ENCODE results near the gene EML3. TPM values are rescaled to one million over a fixed set of nuclear protein-coding genes. Genes with fewer than 3 reads are reported as not detected.

The EML3 gene
- total and polyA plus RNA-seq, 2 donors from 2014 or later, result 35.0 to 83.3 TPM

DNA sequence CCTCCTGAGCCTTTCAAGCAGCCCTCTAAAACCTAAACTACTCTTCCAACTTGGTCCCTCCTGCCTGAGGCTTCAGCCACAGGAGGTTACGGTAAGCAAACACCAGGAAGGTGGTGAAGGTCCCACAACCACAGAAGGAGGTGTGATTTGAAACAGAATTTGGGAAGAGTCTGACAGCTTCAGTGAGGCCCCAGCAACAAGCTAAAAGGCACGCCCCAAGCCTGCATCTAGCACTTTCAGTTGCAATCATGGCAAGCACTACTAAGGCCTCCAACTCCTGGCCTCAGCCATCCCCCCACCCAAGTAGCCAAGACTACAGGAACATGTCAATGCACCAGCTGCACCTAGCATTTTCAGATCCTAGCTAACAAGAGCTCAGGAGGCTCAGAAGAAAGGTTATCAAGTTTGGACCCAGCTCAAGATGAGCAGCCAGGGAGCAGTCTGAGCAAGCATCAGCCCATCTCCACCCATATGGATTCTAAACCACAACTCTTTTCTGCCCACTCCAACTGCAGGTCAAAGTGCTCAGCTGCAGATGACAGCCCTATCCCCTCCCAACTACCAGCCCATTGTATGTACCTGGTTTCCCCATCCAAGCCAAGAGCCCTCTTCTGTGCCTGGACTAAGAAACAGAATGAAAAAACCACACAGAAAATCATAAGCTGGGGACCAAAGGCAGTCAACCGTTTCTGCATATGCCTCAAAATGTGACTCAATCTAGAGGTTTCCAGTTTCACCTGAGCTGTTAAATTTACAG, 55.5 kb downstream of the EML3 start:
- H3K4me1 ChIP-seq (ENCODE audit: control insufficient read depth in 2 of 3, insufficient read depth in 2 of 3, low read depth in 1 of 3, low read length in 3 of 3), result peaks cover 5 to 49% (median 45%) of the 10 kb centered on the region in 3 donors
- FAIRE-seq, result no peak
- H3K9ac ChIP-seq (ENCODE audit: low read length in 3 of 3), result peak overlapping the region in 1 of 3 donors; percentile 44

DNA sequence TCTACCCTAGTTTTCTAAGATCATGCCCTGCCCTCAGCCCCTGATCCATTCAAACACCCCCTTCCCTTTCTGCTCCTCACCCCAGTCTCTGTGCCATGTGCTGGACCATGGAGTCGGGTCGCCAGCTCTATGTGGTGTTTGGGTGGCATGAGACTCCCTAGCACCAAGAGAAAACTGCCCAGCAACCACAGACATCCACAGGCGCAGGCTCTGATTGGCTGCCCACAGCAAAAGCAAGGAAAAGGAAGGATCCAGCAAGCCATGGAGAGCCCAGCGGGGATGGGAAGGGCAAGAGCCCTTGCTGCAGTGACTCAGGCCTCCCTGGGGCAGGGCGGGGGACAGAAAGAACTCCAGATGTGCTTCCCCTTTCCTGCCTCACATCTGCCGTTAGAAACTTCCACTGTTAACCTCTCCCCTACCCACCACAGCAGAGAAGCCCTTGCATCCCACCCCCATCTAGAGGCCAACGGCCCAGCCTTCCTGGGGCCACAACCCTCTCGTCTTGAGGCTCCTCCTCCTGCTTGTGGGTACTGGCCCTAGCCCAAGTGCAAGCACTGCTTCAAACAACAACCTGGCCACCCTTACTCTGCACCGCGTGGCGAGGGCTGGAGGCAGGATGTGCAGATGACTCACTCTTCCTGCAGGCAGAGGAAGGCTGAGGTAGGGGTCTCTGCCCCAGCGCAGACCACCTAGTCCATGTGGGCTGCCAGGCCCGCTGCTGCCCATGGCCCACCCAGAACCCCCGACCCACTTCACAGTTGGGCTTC, 56.3 kb downstream of the EML3 start:
- intact Hi-C loops (cut with DNase I), result no loop called here
- peak overlapping the region in 1 of 3 donors; percentile 48 for H3K9ac ChIP-seq (ENCODE audit: low read length in 3 of 3)
- H3K27ac ChIP-seq (ENCODE audit: low read depth in 2 of 2, low read length in 2 of 2), result peak overlapping the region; percentile 80 to 87
- TF ChIP-seq, protein P1, sequence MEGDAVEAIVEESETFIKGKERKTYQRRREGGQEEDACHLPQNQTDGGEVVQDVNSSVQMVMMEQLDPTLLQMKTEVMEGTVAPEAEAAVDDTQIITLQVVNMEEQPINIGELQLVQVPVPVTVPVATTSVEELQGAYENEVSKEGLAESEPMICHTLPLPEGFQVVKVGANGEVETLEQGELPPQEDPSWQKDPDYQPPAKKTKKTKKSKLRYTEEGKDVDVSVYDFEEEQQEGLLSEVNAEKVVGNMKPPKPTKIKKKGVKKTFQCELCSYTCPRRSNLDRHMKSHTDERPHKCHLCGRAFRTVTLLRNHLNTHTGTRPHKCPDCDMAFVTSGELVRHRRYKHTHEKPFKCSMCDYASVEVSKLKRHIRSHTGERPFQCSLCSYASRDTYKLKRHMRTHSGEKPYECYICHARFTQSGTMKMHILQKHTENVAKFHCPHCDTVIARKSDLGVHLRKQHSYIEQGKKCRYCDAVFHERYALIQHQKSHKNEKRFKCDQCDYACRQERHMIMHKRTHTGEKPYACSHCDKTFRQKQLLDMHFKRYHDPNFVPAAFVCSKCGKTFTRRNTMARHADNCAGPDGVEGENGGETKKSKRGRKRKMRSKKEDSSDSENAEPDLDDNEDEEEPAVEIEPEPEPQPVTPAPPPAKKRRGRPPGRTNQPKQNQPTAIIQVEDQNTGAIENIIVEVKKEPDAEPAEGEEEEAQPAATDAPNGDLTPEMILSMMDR (IDR thresholded peaks at IDR 0.05; ENCODE audit: borderline replicate concordance, extremely low read depth, insufficient read depth), result no peak
- H3K4me1 ChIP-seq (ENCODE audit: control insufficient read depth in 2 of 3, insufficient read depth in 2 of 3, low read depth in 1 of 3, low read length in 3 of 3), result peaks cover 5 to 56% (median 51%) of the 10 kb centered on the region in 3 donors
- DNase-seq (peak; percentile 84 to 97 (median 91)), FAIRE-seq (no peak)
- H3K4me3 ChIP-seq (ENCODE audit: low read length in 3 of 3), result peak overlapping the region in 1 of 3 donors; percentile 30
- H3K36me3 ChIP-seq (ENCODE audit: control insufficient read depth in 2 of 3, insufficient read depth in 3 of 3, low read length in 3 of 3), result peaks cover 3 to 28% (median 14%) of the 10 kb centered on the region in 3 donors
- H3K27me3 ChIP-seq (ENCODE audit: control insufficient read depth, insufficient read depth, low read length), result no peaks in the 10 kb centered on the region
- H3K9me3 ChIP-seq (ENCODE audit: control insufficient read depth in 2 of 3, insufficient read depth in 1 of 3, low read length in 3 of 3), result no peaks in the 10 kb centered on the region

More for the DNA sequence above, 55.5 kb downstream of the EML3 start:
- Histone ChIP-seq H3K27ac (ENCODE audit: low read depth in 2 of 2, low read length in 2 of 2) (peak overlapping the region; percentile 80 to 87), H3K36me3 (ENCODE audit: control insufficient read depth in 2 of 3, insufficient read depth in 3 of 3, low read length in 3 of 3) (peaks cover 6 to 34% (median 14%) of the 10 kb centered on the region in 3 donors), H3K9me3 (ENCODE audit: control insufficient read depth in 2 of 3, insufficient read depth in 1 of 3, low read length in 3 of 3) (no peaks in the 10 kb centered on the region), H3K27me3 (ENCODE audit: control insufficient read depth, insufficient read depth, low read length) (no peaks in the 10 kb centered on the region), H3K4me3 (ENCODE audit: low read length in 3 of 3) (no peak overlapping the region)
- DNase-seq, result peak in 1 of 5 donors; percentile 56
- TF ChIP-seq, protein P1 (IDR thresholded peaks at IDR 0.05; ENCODE audit: borderline replicate concordance, extremely low read depth, insufficient read depth), result no peak
- intact Hi-C loops (cut with DNase I), result no loop called here

DNA sequence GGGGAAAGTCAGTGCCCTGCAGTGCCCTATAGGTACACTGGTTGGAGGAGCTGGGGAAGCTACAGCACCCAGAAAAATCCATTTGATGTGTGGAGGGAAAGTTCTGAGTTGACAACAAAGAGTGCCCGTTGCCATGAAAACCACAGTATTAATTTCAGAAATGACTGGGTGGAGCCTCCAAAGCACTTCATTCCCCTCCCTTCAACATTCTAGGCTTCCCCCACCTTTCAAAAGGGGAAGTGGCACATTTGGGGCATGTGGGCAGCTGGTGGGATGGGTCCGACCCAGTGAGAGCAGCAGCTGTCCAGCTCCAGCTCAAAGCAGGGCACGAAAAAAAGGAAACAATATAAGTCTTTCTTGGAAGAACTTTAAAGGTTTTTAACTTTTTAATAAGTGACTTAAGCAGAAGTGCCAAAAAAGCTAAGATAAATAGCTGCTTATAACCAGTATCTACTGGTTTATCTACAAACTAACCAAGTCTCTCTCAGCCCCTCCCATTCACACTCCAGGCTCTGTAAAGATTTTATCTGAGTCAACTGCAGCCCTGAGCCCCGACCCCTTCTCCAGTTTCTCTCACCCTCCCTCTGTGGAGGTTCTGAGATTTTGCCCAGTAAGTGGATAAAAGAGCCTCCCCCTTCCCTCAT, 57.0 kb downstream of the EML3 start:
- peak overlapping the region in 1 of 3 donors; percentile 18 for H3K4me3 ChIP-seq (ENCODE audit: low read length in 3 of 3)
- DNase-seq, result peak in 4 of 5 donors; percentile 23 to 76 (median 62)
- intact Hi-C loops (cut with DNase I), result no loop called here

More for the DNA sequence above, 57.0 kb downstream of the EML3 start:
- Histone ChIP-seq H3K27ac (ENCODE audit: low read depth in 2 of 2, low read length in 2 of 2) (peak overlapping the region; percentile 80 to 87), H3K9me3 (ENCODE audit: control insufficient read depth in 2 of 3, insufficient read depth in 1 of 3, low read length in 3 of 3) (no peaks in the 10 kb centered on the region), H3K4me1 (ENCODE audit: control insufficient read depth in 2 of 3, insufficient read depth in 2 of 3, low read depth in 1 of 3, low read length in 3 of 3) (peaks cover 5 to 56% (median 51%) of the 10 kb centered on the region in 3 donors), H3K36me3 (ENCODE audit: control insufficient read depth in 2 of 3, insufficient read depth in 3 of 3, low read length in 3 of 3) (peaks cover 3 to 28% (median 14%) of the 10 kb centered on the region in 3 donors), H3K9ac (ENCODE audit: low read length in 3 of 3) (peak overlapping the region in 1 of 3 donors; percentile 48), H3K27me3 (ENCODE audit: control insufficient read depth, insufficient read depth, low read length) (no peaks in the 10 kb centered on the region)
- TF ChIP-seq, protein P1 (IDR thresholded peaks at IDR 0.05; ENCODE audit: borderline replicate concordance, extremely low read depth, insufficient read depth), result no peak
- no peak for FAIRE-seq

All from kidney (tissue), 14 donors.